Mammary epithelial cell (primary cell): ENCODE data around the gene ABCA3.

ENCODE experiments used
- CTCF ChIP-seq, 2 donors: IDR thresholded peaks in 1 of 2; conservative IDR thresholded peaks in 1 of 2; 2 replicates each; pipeline ENCODE4 v1.5.1; 2011 to 2012; ENCODE audit warnings: inconsistent platforms in 2 of 2, low read length in 2 of 2, mild to moderate bottlenecking in 2 of 2, control low read depth in 1 of 2, low read depth in 1 of 2; ENCODE audit not compliant: insufficient read depth in 1 of 2; ENCODE audit errors: extremely low read depth in 1 of 2
- EZH2 ChIP-seq: IDR thresholded peaks from 2 replicates; pipeline ENCODE4 v1.6.1; 2012; ENCODE audit warnings: low read length, inconsistent platforms, borderline replicate concordance

GRCh38 chr16:2371421-2371820, 30.9 kb upstream of the ABCA3 start:
- TF ChIP-seq CTCF (conservative IDR thresholded peaks at IDR 0.05 in 1 of 2, IDR thresholded peaks at IDR 0.05 in 1 of 2; ENCODE audit: extremely low read depth in 1 of 2, insufficient read depth in 1 of 2, low read depth in 1 of 2, low read length in 2 of 2) (no peak), EZH2 (no peak)
